GM19438 (cell line): ENCODE measurements around the gene CCDC187.
"Not testable (repeated sequence)": the region's sequence is repeated elsewhere in the genome, so short reads cannot be mapped to it uniquely, and the experiment has no call there.

ENCODE experiments used
- ATAC-seq: cut with Tn5 transposase; IDR thresholded peaks from one replicate; pipeline ENCODE4 v1.9.1; 2021; ENCODE audit warnings: low read depth; ENCODE audit not compliant: unreplicated experiment

The CCDC187 gene

DNA sequence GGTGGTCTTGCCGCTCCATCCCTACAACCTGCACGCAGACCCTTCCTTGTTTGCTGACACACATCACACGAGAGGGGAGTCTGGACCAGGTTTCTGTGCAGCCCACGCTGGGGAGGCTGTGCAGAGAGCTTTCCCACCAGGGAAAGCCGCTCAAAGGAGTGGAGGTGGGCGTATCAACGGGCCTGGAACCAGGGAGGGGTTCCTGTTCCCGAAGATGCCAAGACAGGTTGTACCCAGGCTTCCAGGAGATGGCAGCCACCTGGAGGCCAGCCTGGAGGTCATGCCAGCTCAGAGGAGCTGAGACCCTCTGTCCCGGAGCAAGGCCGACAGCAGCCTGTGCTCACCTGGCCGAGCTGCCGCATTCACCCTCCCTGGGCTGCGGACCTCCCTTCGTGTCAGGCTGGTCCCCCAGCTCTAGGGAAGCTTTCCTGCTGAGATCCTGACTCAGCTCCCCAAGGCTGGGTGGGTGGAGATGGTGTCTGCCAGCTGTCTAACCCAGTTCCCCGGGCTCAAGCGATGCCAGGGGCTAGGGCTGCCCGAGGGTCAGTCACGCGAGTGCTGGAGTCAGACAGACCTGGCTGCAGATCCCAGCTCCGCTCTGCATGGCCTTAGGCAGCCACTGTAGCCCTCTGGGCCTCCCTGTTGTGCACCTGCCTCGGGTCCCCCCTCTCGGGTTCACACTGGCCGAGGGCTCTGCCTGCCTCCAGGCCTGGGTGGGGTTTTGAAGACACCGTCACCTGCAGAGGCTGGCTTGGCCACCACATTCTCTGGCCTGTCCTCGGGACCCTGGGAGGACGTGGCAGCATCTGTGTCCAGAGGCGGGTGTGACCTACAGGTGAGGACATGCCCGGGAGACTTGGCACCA, 29.7 kb downstream of the CCDC187 start:
- no peak for ATAC-seq

DNA sequence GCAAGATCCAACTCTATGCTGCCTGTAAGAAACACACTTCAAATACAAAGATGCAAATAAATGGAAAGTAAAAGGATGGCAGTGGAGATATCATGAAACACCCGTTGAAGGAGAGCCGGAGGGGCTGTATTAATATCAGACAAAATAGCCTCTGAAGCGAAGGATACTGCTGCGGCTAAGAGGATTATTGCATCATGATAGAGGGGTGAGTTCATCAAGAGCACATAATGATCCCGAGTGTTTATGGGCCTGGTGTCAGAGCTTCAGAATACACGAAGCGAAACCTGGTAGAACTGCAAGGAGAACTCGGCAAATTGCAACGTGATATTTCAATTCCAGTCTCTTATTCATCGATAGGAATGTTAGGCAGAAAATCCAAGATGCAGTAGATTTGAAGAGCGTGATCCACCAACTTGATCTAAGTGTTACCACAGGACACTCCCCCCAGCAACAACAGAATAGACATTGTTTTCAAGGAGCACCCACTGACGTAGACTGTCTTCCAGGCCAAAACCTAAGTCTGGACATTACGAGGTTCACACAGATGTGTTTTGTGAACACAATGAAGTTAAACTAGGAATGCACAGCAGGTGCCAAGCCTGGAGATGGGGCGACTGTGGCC, 30.5 kb downstream of the CCDC187 start:
- ATAC-seq, result no peak

DNA sequence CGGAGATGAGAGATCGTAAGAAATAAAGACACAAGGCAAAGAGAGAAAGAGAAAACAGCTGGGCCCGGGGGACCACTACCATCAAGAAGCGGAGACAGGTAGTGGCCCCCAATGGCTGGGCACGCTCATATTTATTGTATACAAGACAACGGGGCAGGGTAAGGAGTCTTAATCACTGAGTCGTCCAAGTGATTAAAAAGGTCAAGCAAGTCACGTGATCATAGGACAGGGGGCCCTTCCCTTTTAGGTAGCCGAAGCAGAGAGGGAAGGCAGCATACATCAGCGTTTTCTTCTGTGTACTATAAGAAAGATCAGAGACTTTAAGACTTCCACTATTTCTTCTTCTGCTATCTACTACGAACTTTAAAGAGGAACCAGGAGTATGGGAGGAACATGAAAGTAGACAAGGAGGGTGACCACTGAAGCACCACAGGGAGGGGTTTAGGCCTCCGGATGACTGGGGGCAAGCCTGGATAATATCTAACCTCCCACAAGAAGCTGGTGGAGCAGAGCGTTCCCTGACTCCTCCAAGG, 33.7 kb downstream of the CCDC187 start:
- ATAC-seq, result no peak

DNA sequence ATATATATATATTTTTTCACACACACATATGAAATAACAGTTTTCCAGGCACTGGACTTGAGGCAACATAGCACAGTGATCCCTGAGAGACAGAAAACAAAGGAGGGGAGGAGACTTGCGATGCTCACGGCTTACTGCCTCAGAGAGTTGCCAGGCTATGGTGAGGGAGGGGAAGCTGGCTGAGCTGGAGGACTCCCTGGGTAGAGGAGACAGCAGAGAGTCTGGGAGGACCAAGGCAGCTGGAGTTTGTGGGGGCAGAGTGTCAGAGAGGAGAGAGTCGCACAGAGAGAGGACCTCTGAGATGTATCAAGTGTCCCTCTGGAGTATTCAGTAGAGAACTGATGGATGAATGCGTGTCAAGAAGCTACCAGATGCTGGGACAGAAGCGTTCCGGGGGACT, 35.2 kb downstream of the CCDC187 start:
- ATAC-seq, result no peak

DNA sequence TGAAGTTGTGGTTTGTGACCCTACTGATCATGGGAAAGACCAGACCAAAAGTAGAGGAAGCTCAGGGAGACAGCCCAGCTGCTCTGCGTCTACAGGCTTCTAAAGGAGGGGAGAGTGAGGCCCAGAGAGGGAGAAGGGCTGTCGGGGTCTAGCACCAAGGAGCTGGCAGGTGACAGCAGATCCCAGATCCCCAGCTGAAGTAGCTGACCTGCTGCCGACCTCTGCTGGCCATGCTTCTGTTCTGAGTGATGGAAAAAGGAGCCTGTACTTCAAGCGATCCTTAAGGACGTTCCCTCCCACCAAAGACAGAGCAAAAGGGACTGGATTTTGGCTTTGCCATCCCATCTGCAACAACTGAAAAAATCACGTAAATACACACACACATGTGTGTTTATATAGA, 35.6 kb downstream of the CCDC187 start:
- ATAC-seq, result no peak

DNA sequence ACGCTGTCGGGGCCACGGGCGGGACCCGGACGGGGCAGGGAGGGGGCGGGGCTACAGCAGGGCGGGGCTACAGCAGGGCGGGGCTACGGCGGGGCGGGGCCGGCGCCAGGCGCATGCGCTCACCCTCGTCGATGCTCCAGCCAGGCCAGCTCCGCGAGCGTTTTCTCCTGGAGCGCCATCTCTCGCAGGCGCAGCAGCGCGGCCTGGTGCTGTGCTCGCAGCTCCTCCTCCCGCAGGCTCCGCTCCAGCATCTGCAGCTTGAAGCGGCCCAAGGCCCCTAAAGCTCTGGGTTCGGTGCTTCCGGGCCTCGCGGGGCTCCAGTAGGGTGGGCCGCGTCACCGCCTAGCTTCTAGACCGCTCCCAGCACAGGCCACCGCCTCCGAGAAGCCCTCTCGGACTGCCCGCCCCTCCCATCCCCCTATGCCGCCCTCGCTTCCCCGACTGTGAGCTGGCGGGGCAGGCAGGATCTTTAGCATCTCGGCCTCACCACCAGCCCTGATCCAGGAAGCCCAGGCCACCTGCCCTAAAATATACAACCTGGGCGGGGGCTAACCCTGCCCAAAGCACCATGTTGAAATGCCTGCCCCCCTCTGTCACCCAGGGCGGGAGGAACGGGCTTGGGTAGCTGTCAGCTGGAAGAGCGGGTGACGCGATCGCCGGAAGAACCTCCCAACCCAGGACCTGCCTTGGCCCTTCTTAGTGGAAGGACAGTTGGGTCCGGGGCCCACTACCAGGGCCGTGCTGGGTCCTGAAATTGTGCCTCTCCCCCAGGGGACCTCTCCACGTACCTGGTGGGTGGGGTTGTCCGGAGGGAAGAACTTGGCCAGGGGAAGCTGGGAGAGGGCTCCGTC, 36.4 kb downstream of the CCDC187 start:
- no peak for ATAC-seq

DNA sequence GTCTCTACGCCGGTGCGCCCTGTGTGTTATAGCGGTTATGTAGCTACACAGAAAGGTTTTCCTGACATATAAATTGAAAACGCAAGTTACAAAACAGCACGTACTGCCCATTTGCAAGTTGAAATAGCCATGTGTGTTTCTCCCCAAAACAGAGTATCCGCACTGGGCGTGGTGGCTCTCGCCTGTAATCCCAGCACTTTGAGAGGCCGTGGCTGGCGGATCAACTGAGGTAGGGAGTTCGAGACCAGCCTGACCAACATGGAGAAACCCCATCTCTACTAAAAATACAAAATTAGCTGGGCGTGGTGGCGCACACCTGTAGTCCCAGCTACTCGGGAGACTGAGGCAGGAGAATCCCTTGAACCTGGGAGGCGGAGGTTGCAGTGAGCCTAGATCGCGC, 37.3 kb downstream of the CCDC187 start:
- not testable (repeated sequence) for ATAC-seq

DNA sequence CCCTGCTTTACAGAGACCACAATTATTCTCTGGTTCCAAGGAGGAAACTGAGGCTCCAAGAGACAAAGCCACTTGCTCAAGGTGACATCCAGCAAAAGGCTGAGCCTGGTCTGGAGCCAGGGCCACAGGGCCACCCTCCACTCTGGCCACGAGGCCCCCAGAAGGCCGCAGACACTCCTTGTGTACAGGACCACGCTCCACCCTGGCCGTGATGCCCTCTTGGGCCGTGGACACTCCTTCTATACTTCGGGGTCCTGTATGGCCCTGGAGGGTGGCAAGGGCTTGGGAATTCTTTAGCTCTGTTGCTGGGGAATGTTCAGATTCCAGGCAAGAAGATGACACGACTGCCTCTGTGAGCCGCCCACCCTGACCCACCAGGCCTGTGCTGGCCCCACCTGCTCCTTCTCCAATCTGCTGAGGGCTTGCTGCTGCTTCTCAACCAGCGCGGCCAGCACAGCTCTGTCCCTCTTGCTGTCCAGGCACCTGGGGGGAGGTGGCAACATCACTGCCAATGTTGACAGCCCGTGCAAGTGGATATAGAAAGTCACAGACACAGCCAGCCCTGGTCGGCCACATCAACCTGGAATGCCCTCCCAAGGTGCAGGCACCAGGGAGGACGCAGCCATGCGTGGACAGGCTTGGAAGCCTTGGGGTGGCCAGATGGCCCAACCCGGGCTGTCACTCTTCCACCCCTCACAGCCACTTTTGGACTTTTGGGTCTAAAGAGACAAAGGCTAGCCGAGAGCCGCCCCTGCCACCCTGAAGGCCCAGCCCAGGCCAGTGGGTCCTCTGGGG, 38.1 kb downstream of the CCDC187 start:
- ATAC-seq, result no peak

DNA sequence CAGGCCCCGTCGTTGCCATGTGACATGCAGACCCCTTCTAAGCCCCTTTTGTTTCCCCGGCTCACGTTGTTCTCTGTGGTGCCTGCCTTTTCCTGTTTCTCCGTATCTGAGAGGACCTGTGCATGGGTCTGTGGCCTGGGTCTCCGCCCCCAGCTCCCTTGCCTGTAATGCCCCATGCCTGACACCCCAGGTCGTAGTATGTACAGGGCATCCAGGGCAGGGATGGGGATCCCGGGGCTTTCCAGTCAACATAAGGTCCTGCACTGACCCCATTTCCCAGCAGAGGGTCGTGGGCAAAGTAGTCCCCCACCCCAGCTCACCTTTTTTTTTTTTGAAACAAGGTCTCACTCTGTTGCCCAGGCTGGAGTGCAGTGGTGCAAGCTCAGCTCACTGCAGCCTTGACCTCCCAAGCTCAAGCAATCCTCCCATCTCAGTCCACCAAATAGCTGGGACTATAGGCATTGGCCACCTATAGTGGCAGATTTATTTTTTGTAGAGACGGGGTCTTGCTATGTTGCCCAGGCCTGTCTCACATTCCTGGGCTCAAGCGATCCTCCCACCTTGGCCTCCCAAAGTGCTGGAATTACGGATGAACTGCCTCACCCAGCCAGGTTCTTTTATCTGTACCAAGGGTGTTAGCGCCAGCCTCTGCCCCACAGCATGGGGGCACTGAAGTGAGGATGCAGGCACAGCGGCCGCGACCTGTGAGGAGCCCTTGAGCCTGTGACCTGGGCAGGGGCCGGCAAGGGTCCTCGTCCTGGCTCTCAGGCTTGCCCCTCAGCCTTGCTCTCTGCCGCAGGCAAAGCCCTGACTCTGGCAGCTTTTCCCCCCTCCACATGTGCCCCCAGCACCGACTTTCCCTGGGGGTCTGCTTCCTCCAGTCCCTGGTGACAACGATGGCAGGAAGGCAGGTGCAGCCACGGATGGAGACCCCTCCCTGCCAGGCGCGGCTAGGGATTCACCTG, 39.2 kb downstream of the CCDC187 start:
- no peak for ATAC-seq

DNA sequence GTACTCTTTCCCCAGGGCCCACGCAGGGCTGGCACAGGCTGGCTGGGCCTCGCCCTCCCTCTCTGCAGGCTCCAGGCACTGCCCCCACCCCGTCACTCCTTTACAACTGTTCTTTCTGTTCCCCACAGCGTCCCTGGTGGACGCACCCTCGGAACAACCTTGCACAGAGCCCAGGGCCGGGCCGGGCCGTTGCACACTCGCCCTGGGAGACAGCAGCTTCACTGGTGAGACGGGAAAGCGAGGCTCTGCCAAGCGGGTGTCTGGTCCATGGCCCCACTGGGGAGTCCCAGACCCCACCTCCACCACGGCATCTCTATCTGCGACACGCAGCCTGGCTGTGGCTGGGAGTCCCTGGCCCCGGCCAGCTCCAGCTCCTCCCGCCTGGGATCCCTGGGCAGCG, 39.9 kb downstream of the CCDC187 start:
- ATAC-seq, result no peak

DNA sequence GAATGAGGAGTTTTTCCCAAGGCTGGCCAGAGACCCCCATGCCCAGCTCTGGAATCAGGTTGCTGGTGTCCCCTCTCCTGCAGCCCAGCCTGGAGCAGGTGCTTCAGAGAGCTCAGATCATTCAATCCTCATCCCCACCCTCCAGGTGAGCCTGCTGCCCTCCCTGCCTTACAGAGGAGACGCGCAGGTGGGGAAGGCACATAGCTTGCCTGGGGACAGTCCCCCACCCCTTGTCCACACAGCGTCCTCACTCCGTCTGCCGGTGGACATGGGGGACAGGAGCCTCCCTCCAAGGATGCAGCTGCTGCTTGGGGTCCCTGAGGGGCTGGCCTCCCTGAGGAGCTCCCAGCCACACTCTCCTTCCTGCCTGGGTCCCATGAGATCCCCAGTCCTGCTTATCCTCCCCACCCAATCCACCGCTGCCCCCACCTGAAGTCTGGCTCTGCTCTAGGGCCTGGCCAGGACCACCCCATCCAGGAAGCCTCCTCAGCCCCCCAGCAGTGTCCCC, 41.2 kb downstream of the CCDC187 start:
- no peak for ATAC-seq

DNA sequence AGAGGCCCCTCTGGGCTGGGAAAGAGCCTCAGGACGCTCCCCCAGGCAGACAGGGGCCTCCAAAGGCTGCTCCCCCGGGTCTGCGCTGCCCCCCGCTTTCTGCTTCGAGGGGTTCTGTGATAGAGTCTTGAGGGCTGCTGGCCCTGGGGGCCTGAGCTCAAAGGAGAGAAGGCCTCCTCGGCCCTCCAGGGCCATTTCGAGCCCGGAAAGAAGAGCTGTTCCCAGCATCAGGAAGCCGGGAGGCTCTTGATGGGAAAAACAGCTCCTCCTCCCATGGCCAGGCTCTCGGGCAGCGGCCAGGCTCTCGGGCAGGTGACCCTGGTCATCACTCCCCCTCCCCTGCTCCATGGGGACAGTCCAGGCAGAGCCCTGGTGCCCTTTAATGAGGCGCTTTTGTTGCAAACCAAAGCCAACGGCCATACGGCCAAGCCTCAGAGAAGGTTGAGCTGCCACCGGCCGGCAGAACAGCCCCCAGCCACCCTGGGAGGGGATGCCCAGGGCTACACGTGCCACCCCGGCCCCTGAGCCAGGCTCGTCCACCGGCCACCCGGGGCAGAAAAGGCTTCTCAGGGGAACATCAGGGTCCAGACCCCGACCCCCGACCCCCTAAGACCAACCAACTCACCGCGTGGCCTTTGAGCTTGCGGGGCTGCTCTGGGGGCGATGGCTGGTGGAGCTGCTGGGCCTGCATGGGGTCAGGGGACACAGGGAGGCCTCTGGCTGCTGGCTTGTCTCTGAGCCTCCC, 42.0 kb downstream of the CCDC187 start:
- no peak for ATAC-seq

DNA sequence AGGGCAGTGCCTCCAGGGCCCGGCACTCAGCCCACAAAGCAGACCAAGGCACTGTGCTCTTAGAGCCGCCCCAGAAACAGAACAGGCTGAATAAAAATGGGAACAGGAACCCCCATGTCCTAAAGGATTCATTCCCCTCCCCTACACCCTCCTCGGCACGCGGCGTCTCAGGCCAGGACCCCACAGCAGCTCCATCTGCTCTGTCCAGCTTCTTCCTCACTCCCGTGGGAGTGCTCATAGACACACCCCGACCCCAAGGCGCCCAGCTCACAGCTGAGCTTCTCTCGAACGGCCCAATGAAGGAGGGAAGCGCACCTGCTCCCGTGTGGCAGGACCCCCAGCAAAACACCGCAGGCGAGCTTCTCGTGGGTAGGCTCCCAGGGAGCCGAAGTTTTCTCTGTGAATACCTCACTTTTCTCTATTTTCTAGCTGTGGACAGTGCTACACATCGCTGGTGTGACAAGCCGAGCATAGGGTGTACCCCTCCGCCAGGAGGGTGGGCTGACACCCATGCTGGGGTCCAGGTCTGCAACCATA, 42.9 kb downstream of the CCDC187 start:
- no peak for ATAC-seq

DNA sequence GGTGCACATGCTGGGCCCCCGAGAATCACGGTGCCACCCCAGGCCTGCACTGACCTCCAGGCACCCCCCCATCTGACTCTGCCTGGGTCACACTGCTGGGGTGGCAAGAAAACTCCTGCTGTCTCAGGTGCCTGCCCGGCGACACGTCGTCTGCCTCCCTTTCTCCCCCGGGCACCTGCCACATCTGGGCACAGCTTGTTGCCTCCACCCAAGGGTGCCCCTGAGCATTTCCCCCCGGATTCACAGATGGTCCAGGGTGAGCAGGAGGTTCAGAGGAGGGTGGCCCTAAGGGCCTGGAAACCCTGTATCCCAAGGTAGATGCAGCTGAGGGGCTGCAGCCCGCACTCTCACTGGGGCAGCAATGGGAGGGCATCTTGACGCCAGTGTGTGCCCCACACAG, 43.4 kb downstream of the CCDC187 start:
- ATAC-seq, result no peak

DNA sequence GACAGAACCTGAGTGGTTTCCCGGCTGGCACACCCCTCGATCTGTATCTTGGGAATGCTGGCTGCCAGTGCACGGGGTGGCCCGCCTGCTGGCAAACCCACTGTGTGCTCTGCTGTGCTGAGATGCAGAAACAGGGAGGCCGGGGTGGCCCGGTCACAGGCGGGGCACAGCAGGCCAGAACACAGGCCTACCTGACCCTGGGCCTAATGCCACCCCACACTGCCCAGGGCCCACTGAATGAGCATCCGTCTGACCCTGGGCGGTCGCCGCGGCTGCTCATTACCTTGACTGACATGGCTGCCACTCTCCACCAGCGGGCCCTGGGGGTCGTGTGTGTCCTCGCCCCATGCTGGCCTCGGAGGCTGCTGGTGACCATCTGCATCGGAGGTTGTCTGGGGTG, 44.1 kb downstream of the CCDC187 start:
- no peak for ATAC-seq

DNA sequence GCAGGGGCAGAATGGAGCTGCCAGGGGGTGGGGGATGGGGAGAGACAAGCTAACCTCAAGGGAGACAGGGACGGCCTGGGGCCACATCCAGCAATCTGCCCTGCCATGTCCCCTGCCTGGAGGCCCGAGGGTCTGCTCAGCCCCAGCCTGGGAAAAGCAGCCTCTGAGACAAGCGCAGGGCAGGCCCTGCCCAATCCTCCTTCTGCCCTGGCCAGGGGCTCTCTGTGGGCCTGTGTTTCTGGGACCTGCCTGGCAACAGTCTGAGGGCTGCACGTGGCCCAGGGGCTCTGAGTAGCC, 44.4 kb downstream of the CCDC187 start:
- ATAC-seq, result no peak

DNA sequence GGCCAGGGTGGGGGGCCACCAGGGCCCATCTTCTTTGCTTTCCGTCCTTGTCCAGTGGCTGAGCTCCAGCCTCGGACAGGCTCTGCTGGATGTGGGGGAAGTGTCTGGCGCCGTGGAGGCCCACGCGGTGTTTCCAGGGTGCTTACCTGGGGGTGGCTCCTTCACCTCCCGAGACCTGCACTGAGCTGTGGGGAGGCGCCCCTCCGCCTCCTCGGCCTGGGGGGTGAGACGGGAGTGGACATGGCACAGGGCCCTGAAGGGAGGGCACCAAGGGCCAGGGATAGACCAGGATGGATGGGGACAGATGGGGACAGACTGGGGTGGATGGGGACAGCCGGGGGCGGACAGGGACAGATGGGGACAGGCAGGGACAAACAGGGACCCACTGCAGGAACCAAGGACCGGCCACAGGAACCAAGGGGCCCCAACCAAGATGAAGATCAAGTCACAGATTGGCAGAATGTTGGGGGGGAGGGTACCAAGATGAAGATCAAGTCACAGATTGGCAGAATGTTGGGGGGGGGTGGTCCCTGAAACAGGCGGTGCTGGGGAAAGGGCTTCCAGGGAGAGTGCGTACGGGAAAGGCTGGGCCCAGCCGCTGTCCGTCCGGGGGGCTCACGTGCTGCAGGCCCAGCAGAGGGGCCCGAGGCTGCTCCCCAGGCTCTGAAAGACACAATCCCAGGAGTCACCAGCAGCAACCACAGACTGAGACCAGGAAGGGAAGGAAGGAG, 44.9 kb downstream of the CCDC187 start:
- no peak for ATAC-seq

DNA sequence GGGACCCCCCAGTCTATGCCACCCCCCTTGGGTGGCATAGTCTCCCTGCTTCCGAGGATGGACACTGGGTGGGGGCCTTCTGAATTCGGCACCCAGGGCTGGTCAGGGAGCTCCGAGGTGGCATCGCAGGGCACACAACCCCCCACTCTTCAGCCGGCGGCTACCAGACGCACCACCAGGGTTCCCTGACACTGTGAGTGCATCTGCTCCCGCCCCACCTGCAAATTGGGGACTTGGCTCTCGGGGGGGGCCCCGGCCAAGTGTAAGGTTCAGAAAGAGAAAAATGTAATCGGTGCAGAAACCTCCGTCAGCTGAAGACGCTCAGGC, 45.6 kb downstream of the CCDC187 start:
- no peak for ATAC-seq
